T follicular helper cell (primary cell): Measurements from ENCODE around the gene CTRL.
"Not testable (repeated sequence)": the region's sequence is repeated elsewhere in the genome, so short reads cannot be mapped to it uniquely, and the experiment has no call there.

ENCODE experiments used
- DNase-seq: peaks from one replicate; pipeline ENCODE4 v3.0.0-alpha.2; 2020; ENCODE audit warnings: low read depth
- total RNA-seq, 2 experiments: gene quantifications; one replicate each; lab custom pipeline; 2026; lab: John Stamatoyannopoulos, UW

The CTRL gene
- 0.26 to 1.2 reads per million in 2 experiments for total RNA-seq

DNA sequence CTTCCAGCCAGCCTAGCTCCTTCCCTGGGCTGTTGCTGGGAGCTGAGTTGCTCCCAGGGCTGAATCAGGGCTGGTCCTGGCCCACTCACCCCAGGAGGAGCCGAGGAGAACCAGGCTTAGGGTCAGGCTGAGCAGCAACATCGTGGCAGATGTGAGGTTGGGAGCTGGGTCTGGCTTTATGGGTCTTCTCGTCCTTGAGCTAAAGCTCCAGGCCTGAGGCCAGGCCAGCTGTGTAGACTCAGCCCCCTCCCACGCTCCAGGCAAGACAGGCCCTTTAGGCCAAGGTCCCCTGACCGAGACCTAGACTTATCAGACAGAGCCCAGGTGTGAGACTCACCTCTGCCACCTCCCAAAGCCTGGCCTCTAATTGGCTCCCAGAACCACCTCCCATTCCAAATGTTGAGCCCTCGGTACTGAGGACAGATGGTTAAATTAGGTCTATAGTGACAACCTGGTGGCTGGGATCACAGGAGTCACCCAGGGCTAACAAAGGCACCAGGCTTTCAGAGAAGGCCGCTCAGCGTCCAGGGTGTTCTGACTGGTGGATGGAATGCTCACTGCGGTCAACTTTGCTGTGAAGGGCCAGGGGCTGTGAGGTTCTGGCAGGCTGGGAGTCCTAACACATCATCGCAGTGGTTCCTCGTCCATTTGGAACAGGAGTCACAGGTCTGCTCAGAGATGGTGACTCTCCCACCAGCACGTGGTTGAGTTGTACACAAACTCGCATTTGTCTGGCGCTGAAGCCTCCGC is at the start of gene CTRL:
Gene CTRL, minus strand, starts transcription at position 151 of the 750 bp plus-strand sequence. Its CDS starts 10 bp downstream, at position 141.
- no peak for DNase-seq

DNA sequence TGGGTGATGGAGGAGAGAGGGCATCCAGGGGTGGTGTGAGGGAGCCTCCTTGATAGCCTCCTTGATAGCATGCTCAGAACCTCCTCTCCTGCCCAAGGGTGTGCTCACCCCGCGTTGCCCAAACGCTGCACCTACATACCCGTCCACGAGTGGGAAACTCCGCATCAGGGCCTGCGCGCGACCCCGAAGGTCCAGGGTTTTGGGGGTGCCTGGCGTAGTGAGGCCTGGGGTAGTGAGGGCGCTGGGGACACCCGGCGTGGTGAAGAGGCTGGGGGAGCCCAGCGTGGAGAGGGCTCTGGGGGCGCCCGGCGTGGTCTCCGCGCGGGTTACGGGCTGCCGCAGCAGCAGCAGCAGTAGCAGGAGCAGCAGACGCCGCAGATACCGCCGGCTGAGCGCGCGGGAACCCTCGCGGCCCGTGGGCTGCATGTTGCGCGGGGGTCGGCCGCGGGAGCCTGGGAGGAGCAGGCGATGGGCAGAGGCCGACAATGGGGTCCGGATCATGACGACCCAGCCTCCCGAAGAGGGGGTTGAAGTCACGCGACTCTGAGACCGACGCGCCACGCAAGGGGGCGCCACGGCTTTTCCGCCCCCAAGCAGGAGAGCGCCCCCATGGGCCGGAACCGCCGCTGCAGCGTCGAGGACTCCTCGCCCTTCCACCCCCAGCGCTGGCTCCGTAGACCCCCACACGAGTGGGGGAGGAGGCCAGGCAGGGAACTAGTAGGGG is 48.5 kb upstream of the CTRL start, which contains the start of gene DPEP3:
Gene DPEP3, minus strand, starts transcription at position 545 of the 724 bp plus-strand sequence. Its CDS starts 119 bp downstream, at position 426.
- no peak for DNase-seq

DNA sequence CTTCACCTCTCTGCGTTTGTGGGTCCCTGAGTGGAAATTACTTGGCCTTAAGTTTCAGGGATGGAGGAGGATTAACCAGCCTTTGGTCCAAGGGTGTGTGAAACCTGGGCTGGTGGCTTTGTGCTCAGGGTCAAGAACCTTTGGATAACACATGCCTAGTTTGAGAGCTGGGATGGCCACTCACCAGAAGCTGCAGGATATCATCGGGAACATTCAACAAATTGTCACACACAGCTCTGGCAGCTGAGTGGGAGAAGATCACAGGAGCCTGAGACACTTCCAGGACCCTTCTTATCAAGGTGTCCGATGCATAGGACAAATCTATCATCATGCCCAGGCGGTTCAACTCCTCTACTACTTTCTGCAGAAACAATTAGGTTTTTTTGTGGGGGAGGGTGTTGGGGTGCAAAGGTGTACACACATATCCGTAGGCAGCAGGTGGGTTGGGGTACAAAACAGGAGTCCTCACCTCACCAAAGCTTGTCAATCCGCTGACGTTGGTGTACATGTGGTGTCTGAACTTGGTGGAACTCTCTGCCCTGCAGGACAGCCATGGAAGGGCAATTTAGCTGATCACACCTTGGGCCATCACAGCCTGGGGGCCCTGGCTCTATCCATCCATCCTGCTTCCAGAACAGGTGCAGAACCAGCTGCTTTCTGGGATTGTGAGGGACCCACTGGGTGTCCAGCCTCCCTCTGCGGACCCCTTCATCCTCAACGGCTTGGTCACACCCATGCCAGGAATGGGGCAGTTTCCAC is 46.0 kb upstream of the CTRL start:
- DNase-seq = no peak

- DNase-seq = no peak
These were observed 45.3 kb upstream of the CTRL start for GRCh38 chr16:67977005-67977404.

DNA sequence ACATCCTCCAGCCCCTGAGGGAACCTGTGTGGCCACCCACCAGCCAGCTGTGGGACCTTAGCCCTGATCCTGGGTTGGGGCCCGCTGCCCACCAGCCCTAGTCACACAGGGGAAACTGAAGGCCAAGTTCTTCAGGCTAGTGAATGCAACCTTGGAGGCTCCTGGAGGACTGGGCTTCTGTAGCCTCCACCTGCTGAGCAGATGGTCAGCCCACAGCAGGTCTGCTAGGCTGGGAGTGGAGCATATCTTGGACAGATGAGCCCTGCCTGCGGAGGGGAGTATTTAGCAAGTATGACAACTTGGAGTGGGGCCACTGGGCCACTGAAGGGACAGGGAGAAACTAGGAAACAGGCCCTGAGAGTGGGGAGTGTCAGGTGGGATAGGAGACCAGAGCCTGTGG is 44.5 kb upstream of the CTRL start:
- no peak for DNase-seq

- DNase-seq = no peak
These were observed 43.9 kb upstream of the CTRL start for GRCh38 chr16:67975321-67976105.

GRCh38 chr16:67972285-67972684 is 40.6 kb upstream of the CTRL start:
- DNase-seq = not testable (repeated sequence)

DNA sequence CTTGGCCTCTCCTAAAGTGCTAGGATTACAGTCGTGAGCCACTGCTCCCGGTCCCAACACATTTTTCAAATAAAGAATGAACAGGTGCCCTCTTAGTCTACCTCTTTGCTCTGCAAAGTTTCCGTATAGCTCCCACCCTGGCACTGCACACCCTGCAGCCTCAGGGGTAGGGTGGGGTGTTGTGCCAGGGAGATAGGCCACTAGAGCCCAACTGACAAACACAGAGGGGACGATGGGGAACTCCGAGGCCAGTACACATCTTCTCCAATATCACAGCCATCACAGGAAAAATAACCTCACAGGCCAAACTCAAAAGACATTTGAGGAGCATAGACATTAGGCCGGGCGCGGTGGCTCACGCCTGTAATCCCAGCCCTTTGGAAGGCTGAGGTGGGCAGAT is 39.4 kb upstream of the CTRL start:
- DNase-seq = no peak

- DNase-seq = no peak
These were observed 37.8 kb upstream of the CTRL start for GRCh38 chr16:67969254-67970039.

GRCh38 chr16:67968400-67969253 is 37.0 kb upstream of the CTRL start, which contains the start of gene SLC12A4:
Gene SLC12A4 (minus strand): TSS chr16:67968637. CDS start chr16:67968553, 84 bp downstream.
- DNase-seq = peak; percentile 77

DNA sequence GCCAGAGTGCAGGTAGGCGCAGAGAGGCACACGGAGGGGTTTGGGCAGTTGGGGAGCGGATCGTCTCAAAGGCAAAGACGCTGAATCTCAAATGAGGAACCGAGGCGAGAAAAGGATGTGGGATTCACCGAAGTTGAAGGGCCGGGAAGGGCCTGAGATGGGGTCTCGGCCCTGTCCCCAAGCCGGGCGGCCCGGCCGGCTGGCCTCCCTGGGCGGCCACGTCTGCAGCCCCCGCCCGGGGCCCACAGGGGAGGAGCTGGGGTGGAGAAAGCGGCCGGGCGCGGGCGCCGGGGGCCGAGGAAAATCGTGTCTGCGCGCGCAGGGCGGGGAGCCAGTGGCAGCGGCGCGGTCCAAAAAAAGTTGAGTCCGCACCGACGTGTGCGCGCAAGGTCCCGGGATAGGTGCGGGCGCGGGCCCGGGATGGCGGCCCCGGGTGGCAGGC is 36.3 kb upstream of the CTRL start:
- peak; percentile 7 for DNase-seq

DNA sequence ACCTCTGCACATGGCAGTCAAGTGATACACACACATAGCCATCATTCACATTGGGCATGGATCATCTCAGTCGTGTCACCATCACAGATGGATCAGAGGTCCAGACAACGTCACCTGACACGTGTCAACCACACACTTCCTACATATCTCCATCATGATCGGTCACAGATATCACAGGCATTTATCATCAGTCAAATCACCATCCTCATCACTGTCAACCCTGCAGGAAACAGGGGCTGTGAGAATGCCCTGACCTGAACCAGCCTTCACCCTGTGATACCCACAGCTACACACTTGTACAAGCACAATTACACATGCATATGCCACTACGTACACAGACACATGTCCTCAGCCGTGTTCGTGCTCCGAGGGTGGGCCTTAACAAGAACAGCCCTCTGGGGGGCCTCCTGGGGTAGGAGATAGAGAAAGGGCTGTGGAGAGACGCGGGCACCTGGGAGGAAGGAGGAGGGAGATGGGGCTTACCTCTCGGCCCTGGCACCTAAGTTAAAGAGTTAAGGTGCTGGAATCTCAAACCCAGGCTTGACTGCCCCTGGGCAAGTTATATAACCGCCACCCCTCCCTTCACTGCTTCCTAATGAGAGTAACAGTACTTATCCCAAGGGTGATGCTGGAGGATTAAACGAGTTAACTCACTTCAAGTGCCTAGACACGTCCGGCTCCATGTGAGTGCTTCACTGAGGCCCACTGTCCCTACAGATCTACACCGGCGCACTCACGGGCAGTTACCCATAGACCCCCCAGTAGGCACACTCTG is 35.7 kb upstream of the CTRL start:
- DNase-seq = no peak

GRCh38 chr16:67966549-67967182 is 35.0 kb upstream of the CTRL start:
- DNase-seq = no peak

- no peak for DNase-seq
These were observed 34.2 kb upstream of the CTRL start for GRCh38 chr16:67965668-67966548.

GRCh38 chr16:67964477-67965131 is 32.9 kb upstream of the CTRL start:
- DNase-seq = no peak

DNA sequence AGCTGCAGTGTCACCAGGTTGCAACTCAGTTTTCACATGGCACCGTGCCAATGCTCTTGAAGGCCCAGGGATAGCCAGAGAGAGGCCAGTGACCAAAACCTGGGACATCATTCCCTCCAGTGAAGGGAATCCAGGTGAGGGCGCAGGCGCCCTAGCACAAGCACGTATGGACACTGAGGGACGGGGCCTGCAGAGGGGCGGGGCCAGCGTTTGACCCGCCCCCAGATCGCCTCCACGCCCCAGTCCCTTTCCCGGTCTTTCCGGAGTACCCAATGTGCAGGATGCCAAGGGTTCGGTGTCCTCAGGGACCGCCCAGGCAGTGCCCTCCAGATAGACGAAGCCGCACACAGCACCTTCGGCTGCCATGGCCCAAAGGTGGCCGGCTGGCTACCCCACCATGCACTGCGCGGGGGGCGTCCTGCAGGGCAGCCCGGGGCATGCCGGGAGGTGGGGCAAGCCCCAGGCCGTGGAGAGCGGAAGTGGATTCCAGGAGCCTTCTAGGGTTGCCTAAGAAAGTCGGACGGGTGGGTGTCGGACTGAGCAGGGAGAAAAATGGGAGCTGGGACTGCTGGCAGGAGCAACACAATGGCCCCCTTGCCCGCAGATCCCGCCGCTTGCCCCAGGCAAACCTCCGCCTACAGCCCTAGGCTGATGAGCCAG is 32.1 kb upstream of the CTRL start:
- no peak for DNase-seq
